IPS-20b (cell line): ENCODE data around the gene CLPTM1L.

Source experiments
- H3K27ac ChIP-seq: one replicate; pipeline ENCODE4 v1.5.1; 2013; ENCODE audit warnings: low read length
- H3K27me3 ChIP-seq: 2 replicates; pipeline ENCODE4 v1.6.1; 2013; ENCODE audit warnings: mild to moderate bottlenecking, low read length, inconsistent platforms; ENCODE audit not compliant: insufficient read depth
- H3K36me3 ChIP-seq: 2 replicates; pipeline ENCODE4 v1.6.1; 2013; ENCODE audit warnings: low read depth, mild to moderate bottlenecking, inconsistent platforms, low read length, moderate library complexity; ENCODE audit not compliant: insufficient read depth
- H3K4me1 ChIP-seq: 2 replicates; pipeline ENCODE4 v1.6.1; 2013; ENCODE audit warnings: mild to moderate bottlenecking, control low read depth, inconsistent platforms, low read length, moderate library complexity; ENCODE audit not compliant: insufficient read depth
- H3K4me3 ChIP-seq: 2 replicates; pipeline ENCODE4 v1.5.1; 2013; ENCODE audit warnings: mild to moderate bottlenecking, low read length, inconsistent platforms
- H3K9ac ChIP-seq: 2 replicates; pipeline ENCODE4 v1.6.1; 2013; ENCODE audit warnings: low read depth, mild to moderate bottlenecking, inconsistent platforms, low read length, moderate library complexity
- H3K9me3 ChIP-seq: 2 replicates; pipeline ENCODE4 v1.6.1; 2013; ENCODE audit warnings: mild to moderate bottlenecking, low read depth, low read length, inconsistent platforms; ENCODE audit not compliant: insufficient read depth

Gene CLPTM1L

GRCh38 chr5:1357946-1358725 lies 13.2 kb upstream of the CLPTM1L start:
- no peak overlapping the region for H3K9ac ChIP-seq
- 0 out of 2 replicates have a peak, but pooled peaks cover 2% of the 10 kb centered on the region for H3K4me1 ChIP-seq
- H3K9me3 ChIP-seq, result no peaks in the 10 kb centered on the region
- no peaks in the 10 kb centered on the region for H3K27me3 ChIP-seq
- no peak overlapping the region for H3K4me3 ChIP-seq
- H3K27ac ChIP-seq, result no peak overlapping the region
- H3K36me3 ChIP-seq, result no peaks in the 10 kb centered on the region

- Histone ChIP-seq H3K4me3 (no peak overlapping the region), H3K4me1 (0 out of 2 replicates have a peak, but pooled peaks cover 2% of the 10 kb centered on the region), H3K9ac (no peak overlapping the region), H3K36me3 (no peaks in the 10 kb centered on the region), H3K9me3 (no peaks in the 10 kb centered on the region), H3K27me3 (no peaks in the 10 kb centered on the region), H3K27ac (no peak overlapping the region)
Measured at GRCh38 chr5:1356873-1357787, 12.2 kb upstream of the CLPTM1L start.

GRCh38 chr5:1354576-1354975 lies 9.7 kb upstream of the CLPTM1L start:
- H3K27me3 ChIP-seq, result no peaks in the 10 kb centered on the region
- H3K9me3 ChIP-seq, result no peaks in the 10 kb centered on the region
- H3K36me3 ChIP-seq, result no peaks in the 10 kb centered on the region
- no peak overlapping the region for H3K9ac ChIP-seq
- no peak overlapping the region for H3K27ac ChIP-seq
- H3K4me1 ChIP-seq, result 0 out of 2 replicates have a peak, but pooled peaks cover 2% of the 10 kb centered on the region
- no peak overlapping the region for H3K4me3 ChIP-seq

- H3K27ac ChIP-seq, result no peak overlapping the region
- H3K9me3 ChIP-seq, result no peaks in the 10 kb centered on the region
- H3K27me3 ChIP-seq, result no peaks in the 10 kb centered on the region
- no peaks in the 10 kb centered on the region for H3K36me3 ChIP-seq
- 0 out of 2 replicates have a peak, but pooled peaks cover 2% of the 10 kb centered on the region for H3K4me1 ChIP-seq
- H3K9ac ChIP-seq, result no peak overlapping the region
- H3K4me3 ChIP-seq, result no peak overlapping the region
Measured at GRCh38 chr5:1352231-1353219, 7.6 kb upstream of the CLPTM1L start.

- H3K9ac ChIP-seq, result no peak overlapping the region
- no peaks in the 10 kb centered on the region for H3K36me3 ChIP-seq
- H3K27me3 ChIP-seq, result no peaks in the 10 kb centered on the region
- no peaks in the 10 kb centered on the region for H3K9me3 ChIP-seq
- H3K27ac ChIP-seq, result no peak overlapping the region
- H3K4me1 ChIP-seq, result 0 out of 2 replicates have a peak, but pooled peaks cover 2% of the 10 kb centered on the region
- H3K4me3 ChIP-seq, result no peak overlapping the region
Measured at GRCh38 chr5:1351156-1351555, 6.3 kb upstream of the CLPTM1L start.

GRCh38 chr5:1349246-1349645 lies 4.3 kb upstream of the CLPTM1L start:
- H3K4me1 ChIP-seq, result no peaks in the 10 kb centered on the region
- no peaks in the 10 kb centered on the region for H3K9me3 ChIP-seq
- no peak overlapping the region for H3K9ac ChIP-seq
- H3K36me3 ChIP-seq, result no peaks in the 10 kb centered on the region
- H3K27ac ChIP-seq, result no peak overlapping the region
- no peak overlapping the region for H3K4me3 ChIP-seq
- no peaks in the 10 kb centered on the region for H3K27me3 ChIP-seq

- H3K27ac ChIP-seq, result no peak overlapping the region
Measured at GRCh38 chr5:1348986-1349245, 4.0 kb upstream of the CLPTM1L start.

GRCh38 chr5:1347571-1347970 lies 2.7 kb upstream of the CLPTM1L start:
- H3K27ac ChIP-seq, result no peak overlapping the region
- H3K27me3 ChIP-seq, result no peaks in the 10 kb centered on the region
- H3K36me3 ChIP-seq, result peaks cover 9% of the 10 kb centered on the region
- H3K9me3 ChIP-seq, result no peaks in the 10 kb centered on the region
- no peaks in the 10 kb centered on the region for H3K4me1 ChIP-seq
- H3K9ac ChIP-seq, result no peak overlapping the region
- no peak overlapping the region for H3K4me3 ChIP-seq

More at GRCh38 chr5:1348986-1349245, 4.0 kb upstream of the CLPTM1L start:
- Histone ChIP-seq H3K27me3 (no peaks in the 10 kb centered on the region), H3K36me3 (no peaks in the 10 kb centered on the region), H3K4me1 (no peaks in the 10 kb centered on the region), H3K9ac (no peak overlapping the region), H3K4me3 (no peak overlapping the region), H3K9me3 (no peaks in the 10 kb centered on the region)

- Histone ChIP-seq H3K27me3 (no peaks in the 10 kb centered on the region), H3K9ac (no peak overlapping the region), H3K9me3 (no peaks in the 10 kb centered on the region), H3K36me3 (peaks cover 16% of the 10 kb centered on the region), H3K4me1 (no peaks in the 10 kb centered on the region), H3K27ac (no peak overlapping the region), H3K4me3 (no peak overlapping the region)
Measured at GRCh38 chr5:1346627-1347440, 1.9 kb upstream of the CLPTM1L start.

- Histone ChIP-seq H3K36me3 (peaks cover 24% of the 10 kb centered on the region), H3K27ac (no peak overlapping the region), H3K9ac (peak overlapping the region; percentile 78), H3K9me3 (no peaks in the 10 kb centered on the region), H3K27me3 (no peaks in the 10 kb centered on the region), H3K4me1 (no peaks in the 10 kb centered on the region), H3K4me3 (peak overlapping the region; percentile 78)
Measured at GRCh38 chr5:1345876-1346626, 1.2 kb upstream of the CLPTM1L start.
